H1 (cell line): ENCODE data around the gene PCDHB8. TPM values are rescaled to one million over a fixed set of nuclear protein-coding genes. Genes with fewer than 3 reads are reported as not detected.

Experiments used
- CTCF ChIA-PET: fragments of 300-600 bp; sonication (Branson Sonifier 250); formaldehyde crosslinking; loops from one replicate; lab custom pipeline; 2021; ENCODE audit not compliant: partially characterized antibody; lab: Charles Lee
- POLR2A ChIA-PET: fragments of 300-600 bp; sonication (Branson Sonifier 250); formaldehyde crosslinking; loops from one replicate; lab custom pipeline; 2021; ENCODE audit warnings: inconsistent platforms; ENCODE audit not compliant: partially characterized antibody; lab: Charles Lee
- DNase-seq, 2 experiments: peaks; one replicate each; pipeline versions ENCODE4 v3.0.0 to v3.0.0-alpha.2; 2010 to 2022; ENCODE audit warnings: low spot score in 2 of 2, low read depth in 1 of 2, mixed read lengths in 1 of 2
- FAIRE-seq: peaks from 2 replicates; lab custom pipeline; 2011; peaks lifted over from hg19 to GRCh38; lab: Jason Lieb, UNC
- H2AFZ ChIP-seq: 2 replicates; pipeline ENCODE4 v1.8.1; 2012; ENCODE audit warnings: low read length, inconsistent platforms
- H2AK5ac ChIP-seq: 2 replicates; pipeline ENCODE4 v1.6.1; 2013; ENCODE audit warnings: low read depth, low read length
- H2BK120ac ChIP-seq: replicated peaks from 2 replicates; pipeline ENCODE3; 2013; ENCODE audit warnings: low read depth, low read length, inconsistent platforms
- H2BK12ac ChIP-seq: 2 replicates; pipeline ENCODE4 v1.6.1; 2013; ENCODE audit warnings: low read depth, low read length
- H2BK15ac ChIP-seq: 2 replicates; pipeline ENCODE4 v1.6.1; 2013; ENCODE audit warnings: low read length
- H2BK20ac ChIP-seq: 2 replicates; pipeline ENCODE4 v1.6.1; 2013; ENCODE audit warnings: low read length
- H2BK5ac ChIP-seq: 2 replicates; pipeline ENCODE4 v1.6.1; 2013; ENCODE audit warnings: low read depth, low read length
- H3K14ac ChIP-seq: 2 replicates; pipeline ENCODE4 v1.6.1; 2013; ENCODE audit warnings: inconsistent platforms; ENCODE audit not compliant: insufficient read length
- H3K18ac ChIP-seq: 2 replicates; pipeline ENCODE4 v1.6.1; 2013; ENCODE audit warnings: low read length; ENCODE audit errors: extremely low read depth
- H3K23ac ChIP-seq: 2 replicates; pipeline ENCODE4 v1.6.1; 2013; ENCODE audit warnings: inconsistent platforms; ENCODE audit not compliant: insufficient read length
- H3K23me2 ChIP-seq: 2 replicates; pipeline ENCODE4 v1.6.1; 2013; ENCODE audit warnings: low read depth, low read length
- H3K27ac ChIP-seq: 2 replicates; pipeline ENCODE4 v1.6.1; 2011; ENCODE audit warnings: low read depth, low read length, inconsistent platforms
- H3K27me3 ChIP-seq, 4 experiments: replicated peaks in 1 of 4; 1 replicate in 1 of 4; 2 replicates in 3 of 4; pipeline versions ENCODE4 v1.6.1 to v1.8.1; 2011 to 2013; ENCODE audit warnings: low read length in 3 of 4, mild to moderate bottlenecking in 3 of 4, inconsistent platforms in 2 of 4, mixed read lengths in 2 of 4, moderate library complexity in 1 of 4; ENCODE audit not compliant: control insufficient read depth in 3 of 4, insufficient read depth in 3 of 4; ENCODE audit errors: extremely low read depth in 1 of 4
- H3K36me3 ChIP-seq, 4 experiments: 2 replicates each; pipeline versions ENCODE4 v1.6.1 to v1.8.1; 2011 to 2013; ENCODE audit warnings: mild to moderate bottlenecking in 4 of 4, low read length in 3 of 4, moderate library complexity in 2 of 4, control low read depth in 1 of 4, inconsistent platforms in 1 of 4; ENCODE audit not compliant: insufficient read depth in 4 of 4, control insufficient read depth in 2 of 4
- H3K4ac ChIP-seq: replicated peaks from 2 replicates; pipeline ENCODE3; 2013; ENCODE audit warnings: low read length, low read depth, mixed read lengths, inconsistent platforms; ENCODE audit not compliant: insufficient read length
- H3K4me1 ChIP-seq, 4 experiments: replicated peaks in 1 of 4; 1 replicate in 1 of 4; 2 replicates in 3 of 4; pipeline versions ENCODE4 v1.6.1 to v1.8.1; 2011 to 2013; ENCODE audit warnings: low read length in 3 of 4, inconsistent platforms in 2 of 4, mixed read lengths in 1 of 4; ENCODE audit not compliant: insufficient read depth in 4 of 4, control insufficient read depth in 3 of 4
- H3K4me2 ChIP-seq, 2 experiments: 2 replicates each; pipeline versions ENCODE4 v1.6.1 to v1.8.1; 2011 to 2013; ENCODE audit warnings: low read depth in 2 of 2, low read length in 2 of 2, control low read depth in 1 of 2, inconsistent platforms in 1 of 2, mild to moderate bottlenecking in 1 of 2; ENCODE audit not compliant: insufficient read depth in 1 of 2
- H3K4me3 ChIP-seq, 4 experiments: fragments of 200-600, 300-600 bp in 1 of 4; sonication (generic), shearing (Covaris generic), sonication (Bioruptor Twin) in 1 of 4; 2 replicates each; pipeline versions ENCODE4 v1.5.1 to v1.8.1; 2011 to 2016; ENCODE audit warnings: low read length in 4 of 4, low read depth in 3 of 4, control low read depth in 2 of 4, inconsistent platforms in 2 of 4, mild to moderate bottlenecking in 2 of 4, mixed read lengths in 1 of 4, moderate library complexity in 1 of 4; ENCODE audit not compliant: insufficient read depth in 2 of 4; ENCODE audit errors: extremely low read depth in 1 of 4
- H3K56ac ChIP-seq: replicated peaks from 2 replicates; pipeline ENCODE3; 2013; ENCODE audit warnings: low read depth, mild to moderate bottlenecking, mixed read lengths, low read length, inconsistent platforms; ENCODE audit not compliant: insufficient read length
- H3K79me1 ChIP-seq: 2 replicates; pipeline ENCODE4 v1.6.1; 2013; ENCODE audit warnings: low read depth, low read length, control low read depth
- H3K79me2 ChIP-seq, 2 experiments: 2 replicates each; pipeline versions ENCODE4 v1.6.1 to v1.8.1; 2012 to 2013; ENCODE audit warnings: low read length in 2 of 2, mild to moderate bottlenecking in 2 of 2, inconsistent platforms in 1 of 2; ENCODE audit not compliant: insufficient read depth in 2 of 2, control insufficient read depth in 1 of 2
- H3K9ac ChIP-seq, 4 experiments: replicated peaks in 1 of 4; 1 replicate in 1 of 4; 2 replicates in 3 of 4; pipeline versions ENCODE4 v1.6.1 to v1.8.1; 2011 to 2013; ENCODE audit warnings: low read depth in 3 of 4, low read length in 3 of 4, control low read depth in 2 of 4, mild to moderate bottlenecking in 2 of 4, moderate library complexity in 2 of 4, inconsistent platforms in 1 of 4; ENCODE audit errors: extremely low read depth in 1 of 4
- H3K9me3 ChIP-seq, 2 experiments: 2 replicates each; pipeline versions ENCODE4 v1.6.1 to v1.8.1; 2012 to 2013; ENCODE audit warnings: mild to moderate bottlenecking in 2 of 2, moderate library complexity in 2 of 2, control low read depth in 1 of 2, inconsistent platforms in 1 of 2, low read depth in 1 of 2, low read length in 1 of 2, mixed read lengths in 1 of 2; ENCODE audit not compliant: insufficient read depth in 2 of 2
- H4K20me1 ChIP-seq, 2 experiments: replicated peaks in 1 of 2; 2 replicates each; pipeline versions ENCODE3 to v1.8.1; 2011 to 2013; ENCODE audit warnings: inconsistent platforms in 2 of 2, low read length in 2 of 2, mild to moderate bottlenecking in 1 of 2; ENCODE audit not compliant: insufficient read depth in 2 of 2, control insufficient read depth in 1 of 2
- H4K5ac ChIP-seq: 2 replicates; pipeline ENCODE4 v1.6.1; 2013; ENCODE audit warnings: low read length, low read depth, mixed read lengths, inconsistent platforms; ENCODE audit not compliant: insufficient read length
- H4K8ac ChIP-seq: 2 replicates; pipeline ENCODE4 v1.8.0; 2013; ENCODE audit warnings: mild to moderate bottlenecking, moderate library complexity, low read length, inconsistent platforms; ENCODE audit not compliant: insufficient read depth; ENCODE audit errors: extremely low read depth
- H4K91ac ChIP-seq: replicated peaks from 2 replicates; pipeline ENCODE3; 2013; ENCODE audit warnings: low read length, mixed read lengths, inconsistent platforms; ENCODE audit not compliant: insufficient read length
- KDM4A ChIP-seq: IDR thresholded peaks from one replicate; pipeline ENCODE4 v1.7.1; 2012; ENCODE audit warnings: low read depth, mild to moderate bottlenecking, moderate library complexity, low read length, inconsistent platforms; ENCODE audit not compliant: severe bottlenecking
- POLR2AphosphoS5 ChIP-seq: IDR thresholded peaks from 2 replicates; pipeline ENCODE4 v1.6.1; 2011; ENCODE audit warnings: low read depth, low read length
- RAD21 ChIP-seq, 2 experiments: IDR thresholded peaks in 1 of 2; conservative IDR thresholded peaks in 1 of 2; 2 replicates each; pipeline ENCODE4 v1.6.1; 2011; ENCODE audit warnings: low read depth in 2 of 2, low read length in 2 of 2, improper control_type of control experiment in 1 of 2, inconsistent platforms in 1 of 2, mild to moderate bottlenecking in 1 of 2, moderate library complexity in 1 of 2
- RBBP5 ChIP-seq: IDR thresholded peaks from 2 replicates; pipeline ENCODE4 v1.7.1; 2012; ENCODE audit warnings: low read depth, mild to moderate bottlenecking, inconsistent platforms, low read length, moderate library complexity, borderline replicate concordance
- RXRA ChIP-seq: IDR thresholded peaks from 2 replicates; pipeline ENCODE4 v1.6.1; 2011; ENCODE audit warnings: low read depth, mild to moderate bottlenecking, low read length, moderate library complexity; ENCODE audit not compliant: insufficient read depth
- SIRT6 ChIP-seq: IDR thresholded peaks from one replicate; pipeline ENCODE4 v1.7.1; 2012; ENCODE audit warnings: low read length, inconsistent platforms
- TEAD4 ChIP-seq: IDR thresholded peaks from 2 replicates; pipeline ENCODE4 v1.6.1; 2012; ENCODE audit warnings: low read depth, low read length, inconsistent platforms, mixed read lengths
- WGBS, 2 experiments: shearing (Covaris generic) in 1 of 2; methylation state at CpG; one replicate each; pipeline versions ENCODE4 v1.1.6 to v1.1.7; 2013 to 2015; ENCODE audit warnings: low lambda C conversion rate in 2 of 2, mixed read lengths in 2 of 2, inconsistent platforms in 1 of 2, low coverage in 1 of 2, missing lambda C conversion rate in 1 of 2; ENCODE audit not compliant: insufficient replicate concordance in 2 of 2, insufficient coverage in 1 of 2, insufficient read length in 1 of 2; ENCODE audit errors: extremely low coverage in 1 of 2, missing lambda C conversion rate in 1 of 2; 5-methylcytosine and 5-hydroxymethylcytosine counted together
- polyA plus RNA-seq, 7 experiments: library from polyadenylated mRNA; depleted of rRNA in 3 of 7; stranded (reverse) in 5 of 7; unstranded in 2 of 7; fragments of >200 nt in 5 of 7; fragments of 200-250 nt in 2 of 7; gene quantifications; 1 replicate in 5 of 7; 2 replicates in 1 of 7; 4 replicates in 1 of 7; pipeline versions ENCODE4 v1.2.1 to v1.2.3, GENCODE V29; 2011 to 2013; ENCODE audit warnings: missing spikeins in 2 of 7, mixed read lengths in 2 of 7
- total RNA-seq: library from RNA; stranded (reverse); fragmentation: NEBNext Ultra II Directional; extraction: Animal tissue kit (Norgen Biotek cat#: 25700); gene quantifications from 2 replicates; pipeline ENCODE4 v1.2.1, GENCODE V29; 2021
- TF ChIP-seq, protein P1 (sequence below): IDR thresholded peaks from 2 replicates; pipeline ENCODE4 v1.6.1; 2011; ENCODE audit warnings: low read length, improper control_type of control experiment

Gene PCDHB8
- total and polyA plus RNA-seq, 2 of the 8 experiments (the other 6 are each of a cell fraction or from before 2014, with no cell fraction given) = 0.24 to 1.1 TPM

DNA sequence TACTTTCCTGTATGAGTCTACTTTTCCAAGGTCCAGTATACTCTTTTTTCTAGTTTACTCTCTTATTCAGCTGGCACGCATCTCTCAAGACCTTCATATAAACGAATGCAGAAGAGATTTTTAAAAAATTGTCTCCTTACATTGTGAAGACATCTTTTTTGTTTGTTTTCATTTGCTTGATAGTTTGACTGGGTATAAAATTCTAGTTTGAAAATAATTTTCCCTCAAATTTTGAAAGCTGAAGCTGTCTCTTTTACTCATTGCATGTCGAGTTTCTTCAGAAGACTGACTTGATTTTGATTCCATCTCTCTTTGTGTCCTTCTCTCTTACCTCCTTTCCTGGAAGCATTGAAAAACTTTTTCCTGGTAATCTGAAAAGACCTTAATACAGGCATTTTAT is 18.8 kb downstream of the PCDHB8 start:
- Histone ChIP-seq H2BK120ac (no peak overlapping the region), H2BK20ac (no peak overlapping the region), H2BK15ac (no peak overlapping the region), H2AFZ (no peak overlapping the region), H3K4me2 (no peak overlapping the region), H3K14ac (no peak overlapping the region), H2BK12ac (no peak overlapping the region), H4K20me1 (no peaks in the 10 kb centered on the region), H3K56ac (no peak overlapping the region), H4K8ac (no peak overlapping the region)
- CTCF ChIA-PET = interaction anchor here (0.7 to 6.0 kb wide), 13 partner anchors 9 to 402 kb away, joined by 3 to 39 read pairs (median 4); partner anchors contain the start of genes PCDHA2, PCDHB12, PCDHB14 and PCDHB16
- TF ChIP-seq POLR2AphosphoS5 = no peak
- no peak for TF ChIP-seq KDM4A
- no peak for TF ChIP-seq TEAD4
- TF ChIP-seq SIRT6 = no peak
- no peak for TF ChIP-seq RXRA
- TF ChIP-seq, protein P1, sequence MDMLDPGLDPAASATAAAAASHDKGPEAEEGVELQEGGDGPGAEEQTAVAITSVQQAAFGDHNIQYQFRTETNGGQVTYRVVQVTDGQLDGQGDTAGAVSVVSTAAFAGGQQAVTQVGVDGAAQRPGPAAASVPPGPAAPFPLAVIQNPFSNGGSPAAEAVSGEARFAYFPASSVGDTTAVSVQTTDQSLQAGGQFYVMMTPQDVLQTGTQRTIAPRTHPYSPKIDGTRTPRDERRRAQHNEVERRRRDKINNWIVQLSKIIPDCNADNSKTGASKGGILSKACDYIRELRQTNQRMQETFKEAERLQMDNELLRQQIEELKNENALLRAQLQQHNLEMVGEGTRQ = no peak
- no peak for TF ChIP-seq RBBP5
- no peak for TF ChIP-seq RAD21 (IDR thresholded peaks at IDR 0.05 in 1 of 2, conservative IDR thresholded peaks at IDR 0.05 in 1 of 2; ENCODE audit: low read depth in 2 of 2, low read length in 2 of 2)
- TF ChIP-seq, all 59 proteins: peak for 0
- Histone ChIP-seq H3K23ac (no peak overlapping the region), H3K4me3 (no peak overlapping the region), H3K4ac (no peak overlapping the region), H2AK5ac (no peak overlapping the region), H3K79me2 (no peaks in the 10 kb centered on the region), H3K36me3 (no peaks in the 10 kb centered on the region), H3K18ac (no peak overlapping the region), H3K4me1 (no peaks in the 10 kb centered on the region; a peak in 1 of 7 replicates), H3K9me3 (peaks cover 6 to 10% of the 10 kb centered on the region in 2 experiments; a peak in 2 of 4 replicates), H3K9ac (no peak overlapping the region), H4K91ac (no peak overlapping the region), H3K79me1 (no peaks in the 10 kb centered on the region), H3K23me2 (no peaks in the 10 kb centered on the region; the same call in 1 of the 2 replicates), H3K27ac (no peak overlapping the region), H4K5ac (no peak overlapping the region), H3K27me3 (no peaks in the 10 kb centered on the region), H2BK5ac (no peak overlapping the region)
- POLR2A ChIA-PET = no interaction called here
- FAIRE-seq = no peak
- no peak for DNase-seq
- WGBS, 2 experiments = 86% methylated on average over 3 of the region's 3 CpGs; no CpG with 5 or more reads in 1 of the 2 experiments
